H9 (cell line): ENCODE measurements around the gene MYCBP2. TPM values are rescaled to one million over a fixed set of nuclear protein-coding genes. Genes with fewer than 3 reads are reported as not detected.

Experiments
- DNase-seq: peaks from one replicate; pipeline ENCODE4 v3.0.0-alpha.2; 2017
- H2AFZ ChIP-seq: one replicate; pipeline ENCODE4 v1.6.1; 2013; ENCODE audit warnings: mild to moderate bottlenecking, low read length, control low read depth, moderate library complexity
- H2AK5ac ChIP-seq: 2 replicates; pipeline ENCODE4 v1.6.1; 2013; ENCODE audit warnings: low read length, control low read depth, mixed read lengths; ENCODE audit not compliant: insufficient read length
- H2BK120ac ChIP-seq: one replicate; pipeline ENCODE4 v1.6.1; 2013; ENCODE audit warnings: low read depth, mild to moderate bottlenecking, low read length, control low read depth, inconsistent platforms; ENCODE audit not compliant: poor library complexity, severe bottlenecking
- H2BK12ac ChIP-seq: 2 replicates; pipeline ENCODE4 v1.6.1; 2013; ENCODE audit warnings: low read length, control low read depth, mixed read lengths, low read depth; ENCODE audit not compliant: insufficient read length
- H2BK15ac ChIP-seq: 2 replicates; pipeline ENCODE4 v1.6.1; 2013; ENCODE audit warnings: low read depth, low read length, control low read depth
- H2BK20ac ChIP-seq: one replicate; pipeline ENCODE4 v1.6.1; 2013; ENCODE audit warnings: low read depth, mild to moderate bottlenecking, low read length, control low read depth, inconsistent platforms; ENCODE audit not compliant: poor library complexity, severe bottlenecking
- H2BK5ac ChIP-seq: 2 replicates; pipeline ENCODE4 v1.6.1; 2013; ENCODE audit warnings: low read length, control low read depth, mixed read lengths; ENCODE audit not compliant: insufficient read length
- H3K14ac ChIP-seq: 2 replicates; pipeline ENCODE4 v1.6.1; 2013; ENCODE audit warnings: low read length, control low read depth; ENCODE audit not compliant: insufficient read depth
- H3K18ac ChIP-seq: 2 replicates; pipeline ENCODE4 v1.6.1; 2013; ENCODE audit warnings: low read depth, mild to moderate bottlenecking, mixed read lengths, low read length, control low read depth; ENCODE audit not compliant: insufficient read length
- H3K23ac ChIP-seq: 2 replicates; pipeline ENCODE4 v1.6.1; 2013; ENCODE audit warnings: low read length, control low read depth, mixed read lengths, low read depth; ENCODE audit not compliant: insufficient read length
- H3K23me2 ChIP-seq: 2 replicates; pipeline ENCODE4 v1.6.1; 2013; ENCODE audit warnings: low read depth, mild to moderate bottlenecking, mixed read lengths, low read length, control low read depth; ENCODE audit not compliant: insufficient read length, poor library complexity, severe bottlenecking
- H3K27ac ChIP-seq: 2 replicates; pipeline ENCODE4 v1.5.1; 2013; ENCODE audit warnings: low read length, control low read depth, mixed read lengths, low read depth; ENCODE audit not compliant: insufficient read length
- H3K27me3 ChIP-seq: 2 replicates; pipeline ENCODE4 v1.6.1; 2013; ENCODE audit warnings: low read length, control low read depth, inconsistent platforms; ENCODE audit not compliant: insufficient read depth
- H3K4ac ChIP-seq: 2 replicates; pipeline ENCODE4 v1.6.1; 2013; ENCODE audit warnings: low read depth, mild to moderate bottlenecking, control low read depth, inconsistent platforms, low read length, moderate library complexity
- H3K4me1 ChIP-seq: 2 replicates; pipeline ENCODE4 v1.6.1; 2013; ENCODE audit warnings: low read length, control low read depth, inconsistent platforms; ENCODE audit not compliant: insufficient read depth
- H3K4me2 ChIP-seq: 2 replicates; pipeline ENCODE4 v1.6.1; 2013; ENCODE audit warnings: low read length, control low read depth, mixed read lengths; ENCODE audit not compliant: insufficient read length, insufficient read depth
- H3K56ac ChIP-seq: 2 replicates; pipeline ENCODE4 v1.6.1; 2013; ENCODE audit warnings: low read depth, mild to moderate bottlenecking, mixed read lengths, low read length, control low read depth; ENCODE audit not compliant: insufficient read length
- H3K79me1 ChIP-seq: 2 replicates; pipeline ENCODE4 v1.6.1; 2013; ENCODE audit warnings: low read depth, mild to moderate bottlenecking, moderate library complexity, low read length, control low read depth, inconsistent platforms; ENCODE audit not compliant: insufficient read depth, poor library complexity, severe bottlenecking
- H3K79me2 ChIP-seq: 2 replicates; pipeline ENCODE4 v1.6.1; 2013; ENCODE audit warnings: low read length, control low read depth, inconsistent platforms; ENCODE audit not compliant: insufficient read depth
- H3K9ac ChIP-seq: 2 replicates; pipeline ENCODE4 v1.6.1; 2013; ENCODE audit warnings: low read length, control low read depth, mixed read lengths; ENCODE audit not compliant: insufficient read length; ENCODE audit errors: extremely low read depth
- H3K9me3 ChIP-seq: one replicate; pipeline ENCODE4 v1.6.1; 2013; ENCODE audit warnings: low read depth, low read length, inconsistent platforms; ENCODE audit not compliant: control insufficient read depth
- H3T11ph ChIP-seq: one replicate; pipeline ENCODE4 v1.6.1; 2013; ENCODE audit warnings: mild to moderate bottlenecking, low read length, control low read depth, inconsistent platforms
- H4K20me1 ChIP-seq: one replicate; pipeline ENCODE4 v1.6.1; 2013; ENCODE audit not compliant: control insufficient read depth, insufficient read length, insufficient read depth
- H4K5ac ChIP-seq: 2 replicates; pipeline ENCODE4 v1.6.1; 2013; ENCODE audit warnings: low read depth, mild to moderate bottlenecking, mixed read lengths, low read length, control low read depth; ENCODE audit not compliant: insufficient read length
- H4K8ac ChIP-seq: replicated peaks from 2 replicates; pipeline ENCODE4 v1.6.1; 2013; ENCODE audit warnings: low read length, control low read depth, mixed read lengths, low read depth; ENCODE audit not compliant: insufficient read length
- H4K91ac ChIP-seq: 2 replicates; pipeline ENCODE4 v1.6.1; 2013; ENCODE audit warnings: low read depth, mild to moderate bottlenecking, moderate library complexity, mixed read lengths, low read length, control low read depth; ENCODE audit not compliant: insufficient read length
- H3K27ac Mint-ChIP-seq, 3 experiments: 2 replicates in 2 of 3; 3 replicates in 1 of 3; pipeline ENCODE4 v1.8.0; 2020 to 2021; ENCODE audit warnings: mixed read lengths in 3 of 3, mild to moderate bottlenecking in 1 of 3, moderate library complexity in 1 of 3
- H3K27me3 Mint-ChIP-seq: 2 replicates; pipeline ENCODE4 v1.8.0; 2021; ENCODE audit warnings: low read depth, mild to moderate bottlenecking, moderate library complexity, mixed read lengths
- H3K36me3 Mint-ChIP-seq, 3 experiments: 2 replicates in 2 of 3; 3 replicates in 1 of 3; pipeline ENCODE4 v1.8.0; 2020 to 2021; ENCODE audit warnings: low read depth in 3 of 3, mixed read lengths in 3 of 3; ENCODE audit not compliant: insufficient read depth in 1 of 3
- H3K4me1 Mint-ChIP-seq, 2 experiments: 2 replicates each; pipeline ENCODE4 v1.8.0; 2020; ENCODE audit warnings: mixed read lengths in 2 of 2
- H3K4me3 Mint-ChIP-seq, 2 experiments: 2 replicates in 1 of 2; 3 replicates in 1 of 2; pipeline ENCODE4 v1.8.0; 2020 to 2021; ENCODE audit warnings: mild to moderate bottlenecking in 2 of 2, mixed read lengths in 2 of 2, moderate library complexity in 1 of 2
- H3K9me3 Mint-ChIP-seq, 2 experiments: 2 replicates in 1 of 2; 3 replicates in 1 of 2; pipeline ENCODE4 v1.8.0; 2020; ENCODE audit warnings: mild to moderate bottlenecking in 2 of 2, mixed read lengths in 2 of 2, moderate library complexity in 1 of 2
- CTCF ChIP-seq: fragments of 200-600 bp; sonication (generic); conservative IDR thresholded peaks from 3 replicates; pipeline ENCODE4 v1.8.0; 2021; ENCODE audit warnings: antibody characterized with exemption, mild to moderate bottlenecking
- WGBS: extraction: QIAGEN DNeasy Blood & Tissue Kit; methylation state at CpG from one replicate; pipeline ENCODE4 v1.1.7; 2013; ENCODE audit warnings: missing lambda C conversion rate, low lambda C conversion rate, mixed read lengths; ENCODE audit not compliant: insufficient read length; ENCODE audit errors: extremely low coverage; 5-methylcytosine and 5-hydroxymethylcytosine counted together
- total RNA-seq: library from RNA; stranded (reverse); gene quantifications from 2 replicates; pipeline ENCODE4 v1.2.1, GENCODE V29; 2021

The MYCBP2 gene
- total RNA-seq, 1 experiment from 2014 or later, result 32.0 TPM

- Histone ChIP-seq H4K20me1 (no peaks in the 10 kb centered on the region), H3K27ac (no peak overlapping the region), H3K56ac (no peak overlapping the region), H3K4me1 (no peaks in the 10 kb centered on the region), H3K18ac (no peak overlapping the region), H4K5ac (no peak overlapping the region), H4K8ac (no peak overlapping the region), H2AK5ac (no peak overlapping the region), H2BK12ac (no peak overlapping the region), H3K14ac (no peak overlapping the region), H3K4ac (no peak overlapping the region), H2BK20ac (no peak overlapping the region), H3T11ph (no peak overlapping the region), H2BK5ac (no peak overlapping the region), H3K9ac (no peak overlapping the region), H3K79me2 (no peaks in the 10 kb centered on the region), H2BK15ac (no peak overlapping the region), H3K4me2 (no peak overlapping the region), H3K23me2 (no peaks in the 10 kb centered on the region), H4K91ac (no peak overlapping the region), H3K23ac (no peak overlapping the region), H3K79me1 (no peaks in the 10 kb centered on the region), H3K27me3 (no peaks in the 10 kb centered on the region), H2BK120ac (no peak overlapping the region), H2AFZ (no peak overlapping the region), H3K9me3 (no peaks in the 10 kb centered on the region)
- no peak for DNase-seq
- no peak overlapping the region for H3K27ac Mint-ChIP-seq
- H3K4me3 Mint-ChIP-seq, result no peak overlapping the region
- H3K36me3 Mint-ChIP-seq, result no peaks in the 10 kb centered on the region; a peak in 1 of 7 replicates
- WGBS, result no CpG with 5 or more reads among the region's 4 CpGs
- 0 out of 5 replicates have a peak, but pooled peaks cover 0 to 3% of the 10 kb centered on the region in 2 experiments for H3K9me3 Mint-ChIP-seq
- peaks cover 0 to under 1% of the 10 kb centered on the region in 2 experiments; a peak in 1 of 4 replicates for H3K4me1 Mint-ChIP-seq
- H3K27me3 Mint-ChIP-seq, result no peaks in the 10 kb centered on the region; the same call in 1 of the 2 replicates
- TF ChIP-seq CTCF, result no peak
These were observed 293.1 kb downstream of the MYCBP2 start for GRCh38 chr13:77033717-77034302.
